A673 (cell line): Measurements from ENCODE around the gene LINGO3. TPM values are rescaled to one million over a fixed set of nuclear protein-coding genes. Genes with fewer than 3 reads are reported as not detected.

Source experiments
- BruUV-seq: library from RNA; stranded (reverse); fragments of 400-500 nt; replicated peaks from 2 replicates; lab custom pipeline; 2021; lab: Mats Ljungman, UMichigan
- CTCF ChIA-PET: fragments of 300-600 bp; sonication (Branson Sonifier 250); formaldehyde crosslinking; loops from one replicate; lab custom pipeline; 2022; ENCODE audit warnings: antibody characterized with exemption; lab: Charles Lee
- POLR2A ChIA-PET: fragments of 300-600 bp; sonication (Branson Sonifier 250); formaldehyde crosslinking; loops from one replicate; lab custom pipeline; 2022; ENCODE audit warnings: antibody characterized with exemption; ENCODE audit not compliant: low non-redundant PET; lab: Charles Lee
- DNase-seq: peaks from one replicate; pipeline ENCODE4 v3.0.0-alpha.2; 2015; ENCODE audit warnings: low spot score
- H3K27ac ChIP-seq: fragments of 200-600 bp; sonication (generic); 2 replicates; pipeline ENCODE4 v1.5.1; 2016; ENCODE audit warnings: mixed run types, low read depth, mild to moderate bottlenecking, mixed read lengths, antibody characterized with exemption, low read length; ENCODE audit not compliant: poor library complexity, severe bottlenecking
- H3K27me3 ChIP-seq: fragments of 200-600 bp; sonication (generic); replicated peaks from 2 replicates; pipeline ENCODE4 v1.6.1; 2017; ENCODE audit warnings: mixed run types, low read depth, mild to moderate bottlenecking, mixed read lengths, antibody characterized with exemption, low read length; ENCODE audit not compliant: insufficient read depth, poor library complexity
- H3K36me3 ChIP-seq: fragments of 200-600 bp; sonication (generic); 2 replicates; pipeline ENCODE4 v1.6.1; 2016; ENCODE audit warnings: mixed run types, mild to moderate bottlenecking, mixed read lengths, antibody characterized with exemption, low read length; ENCODE audit not compliant: insufficient read depth, poor library complexity, severe bottlenecking
- H3K4me1 ChIP-seq: fragments of 200-600 bp; sonication (generic); 2 replicates; pipeline ENCODE4 v1.6.1; 2017; ENCODE audit warnings: mixed run types, mild to moderate bottlenecking, mixed read lengths, antibody characterized with exemption, low read length; ENCODE audit not compliant: insufficient read depth, poor library complexity, severe bottlenecking
- H3K4me3 ChIP-seq: fragments of 200-600 bp; sonication (generic); 2 replicates; pipeline ENCODE4 v1.5.1; 2016; ENCODE audit warnings: low read depth, mixed run types, mild to moderate bottlenecking, mixed read lengths, low read length; ENCODE audit not compliant: poor library complexity, severe bottlenecking
- H3K9me3 ChIP-seq: fragments of 200-600 bp; sonication (generic); 2 replicates; pipeline ENCODE4 v1.6.1; 2016; ENCODE audit warnings: mixed run types, low read depth, mild to moderate bottlenecking, mixed read lengths, antibody characterized with exemption, low read length; ENCODE audit not compliant: poor library complexity, severe bottlenecking
- EZH2 ChIP-seq: fragments of 200-600 bp; sonication (generic); IDR thresholded peaks from 2 replicates; pipeline ENCODE4 v1.6.1; 2017; ENCODE audit warnings: borderline replicate concordance, low read depth, mild to moderate bottlenecking, mixed read lengths, antibody characterized with exemption, low read length; ENCODE audit not compliant: poor library complexity, severe bottlenecking
- intact Hi-C: fragments of 100-400 bp; cut with micrococcal nuclease; formaldehyde crosslinking; loops from one replicate; pipeline ENCODE4 v1.10.0; 2022; ENCODE audit not compliant: unreplicated experiment
- total RNA-seq: library from RNA; stranded (reverse); gene quantifications from 2 replicates; pipeline ENCODE4 v1.2.3, GENCODE V29; 2021
- TF ChIP-seq, protein P1 (sequence below): fragments of 300-800, 200-600 bp; sonication (generic); conservative IDR thresholded peaks from 2 replicates; pipeline ENCODE4 v1.5.1; 2017; ENCODE audit warnings: low read depth, mild to moderate bottlenecking, antibody characterized with exemption, low read length, moderate library complexity, mixed read lengths

LINGO3 gene
- total RNA-seq, 1 experiment from 2014 or later, result not detected

DNA sequence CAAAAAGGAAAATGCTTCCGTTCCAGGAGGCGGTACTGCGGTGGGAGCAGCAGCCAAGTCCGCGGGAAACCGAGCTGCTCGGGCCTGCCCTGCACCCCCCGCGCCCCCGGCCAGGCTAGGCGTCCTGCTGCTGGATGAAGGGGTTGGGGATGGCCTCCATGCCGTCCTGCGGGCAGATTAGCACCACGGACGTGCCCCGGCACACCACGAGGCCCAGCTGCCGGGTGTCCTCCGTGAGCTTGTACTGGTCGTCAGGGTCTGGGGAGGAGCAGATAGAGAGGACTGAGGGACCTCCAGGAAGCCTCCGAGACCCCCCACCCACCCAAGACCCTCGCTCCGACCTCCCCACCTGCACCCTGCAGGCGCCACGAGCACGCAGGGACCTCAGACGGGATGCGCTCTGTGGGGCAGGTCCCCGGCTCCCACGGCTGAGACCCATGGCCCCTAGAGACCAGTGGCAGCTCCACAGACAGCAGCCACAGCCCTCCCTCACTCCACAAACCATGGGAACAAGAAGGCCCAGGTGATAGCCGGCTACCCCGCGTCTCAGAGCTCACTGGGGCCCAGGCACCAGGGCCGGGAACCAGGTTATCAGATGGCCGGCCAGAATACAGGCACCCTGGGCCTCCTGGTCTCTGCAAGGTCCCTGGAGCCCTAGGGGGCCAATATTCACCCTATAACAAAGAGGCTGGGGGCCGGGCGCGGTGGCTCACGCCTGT, 13.8 kb upstream of the LINGO3 start:
- Histone ChIP-seq H3K27me3 (no peaks in the 10 kb centered on the region), H3K27ac (no peak overlapping the region), H3K36me3 (peaks cover 11% of the 10 kb centered on the region), H3K9me3 (no peaks in the 10 kb centered on the region), H3K4me3 (no peak overlapping the region), H3K4me1 (peaks cover under 1% of the 10 kb centered on the region)
- TF ChIP-seq, protein P1, sequence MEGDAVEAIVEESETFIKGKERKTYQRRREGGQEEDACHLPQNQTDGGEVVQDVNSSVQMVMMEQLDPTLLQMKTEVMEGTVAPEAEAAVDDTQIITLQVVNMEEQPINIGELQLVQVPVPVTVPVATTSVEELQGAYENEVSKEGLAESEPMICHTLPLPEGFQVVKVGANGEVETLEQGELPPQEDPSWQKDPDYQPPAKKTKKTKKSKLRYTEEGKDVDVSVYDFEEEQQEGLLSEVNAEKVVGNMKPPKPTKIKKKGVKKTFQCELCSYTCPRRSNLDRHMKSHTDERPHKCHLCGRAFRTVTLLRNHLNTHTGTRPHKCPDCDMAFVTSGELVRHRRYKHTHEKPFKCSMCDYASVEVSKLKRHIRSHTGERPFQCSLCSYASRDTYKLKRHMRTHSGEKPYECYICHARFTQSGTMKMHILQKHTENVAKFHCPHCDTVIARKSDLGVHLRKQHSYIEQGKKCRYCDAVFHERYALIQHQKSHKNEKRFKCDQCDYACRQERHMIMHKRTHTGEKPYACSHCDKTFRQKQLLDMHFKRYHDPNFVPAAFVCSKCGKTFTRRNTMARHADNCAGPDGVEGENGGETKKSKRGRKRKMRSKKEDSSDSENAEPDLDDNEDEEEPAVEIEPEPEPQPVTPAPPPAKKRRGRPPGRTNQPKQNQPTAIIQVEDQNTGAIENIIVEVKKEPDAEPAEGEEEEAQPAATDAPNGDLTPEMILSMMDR, result no peak
- no peak for TF ChIP-seq EZH2
- POLR2A ChIA-PET, result no interaction called here
- intact Hi-C loops, result no loop called here
- BruUV-seq, result no TSS peak
- CTCF ChIA-PET, result no interaction called here
- no peak for DNase-seq

DNA sequence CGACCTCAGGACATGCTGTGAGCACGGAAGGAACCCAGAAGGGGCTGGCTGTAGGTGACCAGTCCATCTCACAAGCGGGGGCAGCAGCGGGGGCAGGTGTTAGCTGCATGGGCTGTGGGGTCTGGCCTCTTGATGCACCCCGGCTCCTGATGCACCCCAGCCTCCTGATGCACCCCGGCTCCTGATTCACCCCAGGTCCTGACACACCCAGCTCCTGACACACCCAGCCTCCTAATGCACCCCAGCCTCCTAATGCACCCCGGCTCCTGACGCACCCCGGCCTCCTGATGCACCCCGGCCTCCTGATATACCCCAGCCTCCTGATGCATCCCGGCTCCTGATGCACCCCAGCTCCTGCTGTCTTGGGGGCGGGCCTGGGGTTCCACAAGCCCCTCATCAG, 13.0 kb upstream of the LINGO3 start:
- Histone ChIP-seq H3K27me3 (no peaks in the 10 kb centered on the region), H3K4me3 (no peak overlapping the region), H3K36me3 (peaks cover 11% of the 10 kb centered on the region), H3K27ac (no peak overlapping the region), H3K9me3 (no peaks in the 10 kb centered on the region), H3K4me1 (no peaks in the 10 kb centered on the region)
- BruUV-seq, result no TSS peak
- TF ChIP-seq EZH2, result no peak
- TF ChIP-seq, protein P1, result no peak
- ChIA-PET POLR2A (no interaction called here), CTCF (no interaction called here)
- no peak for DNase-seq
- intact Hi-C loops, result no loop called here

DNA sequence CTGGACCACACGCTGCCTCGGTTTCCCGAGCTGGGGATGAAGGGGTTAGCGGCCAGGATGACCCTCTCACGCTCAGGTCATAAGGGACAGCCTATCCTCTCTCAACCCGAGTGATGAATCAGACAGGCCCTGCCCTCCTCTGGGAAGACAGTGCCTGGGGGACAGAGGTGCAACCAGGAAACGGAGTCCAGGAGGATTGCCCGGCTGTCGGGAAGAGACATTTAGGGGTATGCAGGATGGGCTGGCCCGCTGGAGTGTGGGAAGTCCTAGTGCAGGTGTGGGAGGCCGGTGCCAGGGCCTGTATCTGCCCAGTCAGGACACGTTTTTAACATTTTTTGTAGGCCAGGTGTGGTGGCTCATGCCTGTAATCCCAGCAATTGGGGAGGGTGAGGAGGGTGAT, 12.1 kb upstream of the LINGO3 start:
- intact Hi-C loops, result no loop called here
- TF ChIP-seq, protein P1, result no peak
- no peak for TF ChIP-seq EZH2
- H3K36me3 ChIP-seq, result peaks cover 11% of the 10 kb centered on the region
- no peak overlapping the region for H3K27ac ChIP-seq
- H3K4me3 ChIP-seq, result no peak overlapping the region
- no peaks in the 10 kb centered on the region for H3K27me3 ChIP-seq
- no peak for DNase-seq
- H3K9me3 ChIP-seq, result no peaks in the 10 kb centered on the region
- H3K4me1 ChIP-seq, result no peaks in the 10 kb centered on the region
- CTCF ChIA-PET, result no interaction called here
- no TSS peak for BruUV-seq
- POLR2A ChIA-PET, result no interaction called here
